K562 (cell line): ENCODE data around the gene KRTCAP2. TPM values are rescaled to one million over a fixed set of nuclear protein-coding genes. Genes with fewer than 3 reads are reported as not detected.

Experiments
- CXXC5 ChIP-seq: fragments of 250-450 bp; sonication (Bioruptor Pico); IDR thresholded peaks from 2 replicates; pipeline ENCODE4 v1.8.0; 2022; ENCODE audit warnings: inconsistent platforms, mild to moderate bottlenecking, moderate library complexity
- DPF2 ChIP-seq: fragments of 450-650 bp; IDR thresholded peaks from 2 replicates; pipeline ENCODE4 v1.6.1; 2016
- GTF2E2 ChIP-seq: fragments of 200-800 bp; sonication (Bioruptor generic); IDR thresholded peaks from 2 replicates; pipeline ENCODE4 v1.6.1; 2016; ENCODE audit warnings: missing genetic modification characterization, missing compliant biosample characterization
- KLF1 ChIP-seq: fragments of 450-650 bp; IDR thresholded peaks from 2 replicates; pipeline ENCODE4 v1.6.1; 2016; ENCODE audit warnings: missing genetic modification characterization, missing compliant biosample characterization
- MGA ChIP-seq: fragments of 450-650 bp; IDR thresholded peaks from 2 replicates; pipeline ENCODE4 v1.6.1; 2016; ENCODE audit warnings: mild to moderate bottlenecking, moderate library complexity
- MIER1 ChIP-seq: fragments of 450-650 bp; IDR thresholded peaks from 2 replicates; pipeline ENCODE4 v1.6.1; 2016; ENCODE audit warnings: antibody characterized with exemption, mild to moderate bottlenecking, low read depth
- NUFIP1 ChIP-seq: fragments of 450-650 bp; IDR thresholded peaks from 2 replicates; pipeline ENCODE4 v1.6.1; 2018; ENCODE audit not compliant: partially characterized antibody
- PPARD ChIP-seq: fragments of 250-450 bp; sonication (Bioruptor Pico); IDR thresholded peaks from 2 replicates; pipeline ENCODE4 v1.8.0; 2022; ENCODE audit warnings: inconsistent platforms, mild to moderate bottlenecking, moderate library complexity
- SMAD3 ChIP-seq: fragments of 450-650 bp; formaldehyde crosslinking; conservative IDR thresholded peaks from 2 replicates; pipeline ENCODE4 v1.4.0; 2020; ENCODE audit warnings: mild to moderate bottlenecking
- ZBTB1 ChIP-seq: sonication (generic); formaldehyde crosslinking; IDR thresholded peaks from 2 replicates; pipeline ENCODE4 v1.8.1; 2023; ENCODE audit warnings: missing genetic modification reagents, low read depth, mild to moderate bottlenecking, borderline replicate concordance
- ZBTB7A ChIP-seq: IDR thresholded peaks from 2 replicates; pipeline ENCODE4 v1.6.1; 2011; ENCODE audit warnings: low read depth, mild to moderate bottlenecking, low read length, moderate library complexity, borderline replicate concordance; ENCODE audit not compliant: control insufficient read depth
- ZNF263 ChIP-seq: sonication (generic); formaldehyde crosslinking; IDR thresholded peaks from 2 replicates; pipeline ENCODE4 v1.8.0; 2022; ENCODE audit warnings: mild to moderate bottlenecking, missing genetic modification reagents, borderline replicate concordance
- ZNF282 ChIP-seq: sonication (generic); formaldehyde crosslinking; IDR thresholded peaks from 2 replicates; pipeline ENCODE4 v1.8.1; 2023; ENCODE audit warnings: missing genetic modification reagents
- ZNF512 ChIP-seq: IDR thresholded peaks from 2 replicates; pipeline ENCODE4 v1.6.1; 2016; ENCODE audit warnings: missing genetic modification characterization, missing compliant biosample characterization
- ZNF551 ChIP-seq: fragments of 250-450 bp; sonication (Bioruptor Pico); IDR thresholded peaks from 2 replicates; pipeline ENCODE4 v1.5.0; 2021; ENCODE audit warnings: mild to moderate bottlenecking, moderate library complexity
- polyA plus RNA-seq, 8 experiments: library from polyadenylated mRNA; depleted of rRNA in 4 of 8; stranded (reverse) in 5 of 8; unstranded in 3 of 8; fragments of >200 nt; fragmentation: Nextera tagmentation in 2 of 8; fragmentation: Illumina TruSeq in 1 of 8; extraction: Ambion mirVana in 2 of 8; extraction: Trizol in 1 of 8; gene quantifications; 2 replicates each; pipeline versions ENCODE4 v1.2.1 to v1.2.3, GENCODE V29; 2011 to 2014; ENCODE audit warnings: inconsistent platforms in 1 of 8, missing spikeins in 1 of 8
- total RNA-seq, 7 experiments: library from RNA; depleted of rRNA in 6 of 7; stranded (reverse); fragments of >200 nt in 6 of 7; fragmentation: Illumina TruSeq in 2 of 7; extraction: Trizol in 2 of 7; gene quantifications; 2 replicates each; pipeline versions ENCODE4 v1.2.1 to v1.2.3, GENCODE V29; 2011 to 2021; ENCODE audit warnings: low replicate concordance in 1 of 7

KRTCAP2 gene
- total and polyA plus RNA-seq, 9 of the 15 experiments (the other 6 are each of a cell fraction or from before 2014, with no cell fraction given): 126 to 436 (median 244) TPM

GRCh38 chr1:155139895-155140629 lies 33.0 kb downstream of the KRTCAP2 start, which contains the start of gene DPM3 (continued):
- TF ChIP-seq MGA: peak; percentile 77
- TF ChIP-seq ZNF551 (CRISPR knock-in tag): no peak
- peak; percentile 37; the same call in 1 of the 2 replicates for TF ChIP-seq GTF2E2
- TF ChIP-seq PPARD (CRISPR knock-in tag): no peak
- no peak for TF ChIP-seq ZNF512 (tag)
- no peak for TF ChIP-seq KLF1 (tag)
- TF ChIP-seq ZBTB7A: peak; percentile 67; the same call in 1 of the 2 replicates
- peak; percentile 72; the same call in 1 of the 2 replicates for TF ChIP-seq ZNF263 (CRISPR knock-in tag)
- TF ChIP-seq NUFIP1: no peak
- 0 out of 2 replicates have a peak, but pooled peaks have one; percentile 15 for TF ChIP-seq ZNF282 (CRISPR knock-in tag)
- no peak for TF ChIP-seq MIER1
- peak; percentile 59; the same call in 1 of the 2 replicates for TF ChIP-seq ZBTB1
- peak; percentile 47; the same call in 1 of the 2 replicates for TF ChIP-seq DPF2
- 0 out of 2 replicates have a peak, but pooled peaks have one; percentile 47 for TF ChIP-seq SMAD3 (CRISPR knock-in tag)
- TF ChIP-seq CXXC5: peak; percentile 68
